ENCODE measurements around the gene ZFYVE27.

GRCh38 chr10:97690133-97690532, 46.8 kb upstream of the ZFYVE27 start:
- no peak for TF ChIP-seq ZBTB7A (IDR thresholded peaks at IDR 0.05; ENCODE audit: low read depth)
- TF ChIP-seq YY1 (IDR thresholded peaks at IDR 0.05; ENCODE audit: low read depth), result no peak
- TF ChIP-seq TEAD4 (IDR thresholded peaks at IDR 0.05), result no peak
- no peak for TF ChIP-seq EGR1 (IDR thresholded peaks at IDR 0.05)
- TF ChIP-seq, protein P1, sequence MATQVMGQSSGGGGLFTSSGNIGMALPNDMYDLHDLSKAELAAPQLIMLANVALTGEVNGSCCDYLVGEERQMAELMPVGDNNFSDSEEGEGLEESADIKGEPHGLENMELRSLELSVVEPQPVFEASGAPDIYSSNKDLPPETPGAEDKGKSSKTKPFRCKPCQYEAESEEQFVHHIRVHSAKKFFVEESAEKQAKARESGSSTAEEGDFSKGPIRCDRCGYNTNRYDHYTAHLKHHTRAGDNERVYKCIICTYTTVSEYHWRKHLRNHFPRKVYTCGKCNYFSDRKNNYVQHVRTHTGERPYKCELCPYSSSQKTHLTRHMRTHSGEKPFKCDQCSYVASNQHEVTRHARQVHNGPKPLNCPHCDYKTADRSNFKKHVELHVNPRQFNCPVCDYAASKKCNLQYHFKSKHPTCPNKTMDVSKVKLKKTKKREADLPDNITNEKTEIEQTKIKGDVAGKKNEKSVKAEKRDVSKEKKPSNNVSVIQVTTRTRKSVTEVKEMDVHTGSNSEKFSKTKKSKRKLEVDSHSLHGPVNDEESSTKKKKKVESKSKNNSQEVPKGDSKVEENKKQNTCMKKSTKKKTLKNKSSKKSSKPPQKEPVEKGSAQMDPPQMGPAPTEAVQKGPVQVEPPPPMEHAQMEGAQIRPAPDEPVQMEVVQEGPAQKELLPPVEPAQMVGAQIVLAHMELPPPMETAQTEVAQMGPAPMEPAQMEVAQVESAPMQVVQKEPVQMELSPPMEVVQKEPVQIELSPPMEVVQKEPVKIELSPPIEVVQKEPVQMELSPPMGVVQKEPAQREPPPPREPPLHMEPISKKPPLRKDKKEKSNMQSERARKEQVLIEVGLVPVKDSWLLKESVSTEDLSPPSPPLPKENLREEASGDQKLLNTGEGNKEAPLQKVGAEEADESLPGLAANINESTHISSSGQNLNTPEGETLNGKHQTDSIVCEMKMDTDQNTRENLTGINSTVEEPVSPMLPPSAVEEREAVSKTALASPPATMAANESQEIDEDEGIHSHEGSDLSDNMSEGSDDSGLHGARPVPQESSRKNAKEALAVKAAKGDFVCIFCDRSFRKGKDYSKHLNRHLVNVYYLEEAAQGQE (IDR thresholded peaks at IDR 0.05; ENCODE audit: low read depth), result no peak
- TF ChIP-seq MAX (IDR thresholded peaks at IDR 0.05), result no peak
- no peak for TF ChIP-seq TCF12 (IDR thresholded peaks at IDR 0.05; ENCODE audit: low read depth)
- no peak for TF ChIP-seq EP300 (IDR thresholded peaks at IDR 0.05; ENCODE audit: borderline replicate concordance)
- no peak for TF ChIP-seq CEBPB (IDR thresholded peaks at IDR 0.05)
